ENCODE data around the gene BBS12. TPM values are rescaled to one million over a fixed set of nuclear protein-coding genes. Genes with fewer than 3 reads are reported as not detected.

The BBS12 gene
- total RNA-seq, 2 experiments from 2014 or later, result 1.8 to 3.2 TPM

DNA sequence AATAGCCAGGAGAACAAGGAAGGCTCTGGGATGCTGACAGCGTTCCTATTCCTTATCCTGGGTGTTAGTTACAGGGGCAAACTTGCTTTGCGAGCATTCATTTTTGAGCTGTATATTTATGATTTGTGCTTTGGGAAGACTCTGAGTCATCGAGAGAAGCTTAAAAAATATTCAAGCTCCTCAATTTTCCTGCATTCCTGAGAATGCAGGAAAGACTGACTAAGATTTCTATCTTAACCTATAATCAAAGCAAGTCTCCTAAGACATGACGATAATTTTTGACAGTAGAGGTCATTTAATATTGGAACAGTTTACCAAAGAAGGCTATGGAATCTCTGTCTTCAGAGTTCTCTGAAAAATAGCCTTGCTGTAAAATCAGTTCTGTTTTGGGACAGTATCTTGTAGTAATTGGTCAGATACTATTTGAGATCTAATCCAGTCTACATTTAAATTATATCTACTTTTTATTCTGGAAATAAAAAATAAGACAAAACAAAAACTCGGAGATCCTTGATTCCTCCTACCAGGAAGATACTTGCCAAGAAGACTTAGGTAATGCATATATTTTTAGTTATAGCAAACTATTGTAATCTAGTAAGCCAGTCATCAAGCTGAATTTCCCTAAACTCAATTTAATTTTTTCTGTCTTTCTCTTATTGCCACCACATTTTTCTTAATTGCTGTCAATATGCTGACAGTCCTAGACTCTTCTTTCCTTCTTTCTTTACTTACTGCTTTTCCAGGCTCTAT lies 31.7 kb downstream of the BBS12 start:
- no peaks in the 10 kb centered on the region for H4K20me1 ChIP-seq (ENCODE audit: insufficient read depth, low read length)
- intact Hi-C loops (cut with micrococcal nuclease; ENCODE audit: unreplicated experiment), result no loop called here
- H3K4me1 ChIP-seq (ENCODE audit: insufficient read depth, low read length, poor library complexity, severe bottlenecking), result no peaks in the 10 kb centered on the region
- H2AFZ ChIP-seq (ENCODE audit: low read length), result no peak overlapping the region
- BruUV-seq (replicated peaks), result no TSS peak
- H3K36me3 ChIP-seq (ENCODE audit: insufficient read depth, low read length), result no peaks in the 10 kb centered on the region
- no peak overlapping the region for H3K4me3 ChIP-seq (ENCODE audit: low read depth, low read length, poor library complexity, severe bottlenecking)
- no peak overlapping the region for H3K4me2 ChIP-seq (ENCODE audit: low read length)
- no peaks in the 10 kb centered on the region for H3K9me3 ChIP-seq (ENCODE audit: low read length)
- no peak for DNase-seq (ENCODE audit: low spot score)
- no peak overlapping the region for H3K27ac ChIP-seq (ENCODE audit: low read depth, low read length, poor library complexity, severe bottlenecking)
- ChIA-PET POLR2A (no interaction called here), CTCF (ENCODE audit: unreplicated experiment) (no interaction called here)
- H3K9me2 ChIP-seq (ENCODE audit: insufficient read depth, low read length), result no peaks in the 10 kb centered on the region
- H3K79me2 ChIP-seq (ENCODE audit: insufficient read depth, low read depth, low read length), result no peaks in the 10 kb centered on the region
- TF ChIP-seq CTCF (conservative IDR thresholded peaks at IDR 0.05; ENCODE audit: low read length) (no peak), EZH2phosphoT487 (IDR thresholded peaks at IDR 0.05; ENCODE audit: borderline replicate concordance, low read depth, low read length) (no peak)

DNA sequence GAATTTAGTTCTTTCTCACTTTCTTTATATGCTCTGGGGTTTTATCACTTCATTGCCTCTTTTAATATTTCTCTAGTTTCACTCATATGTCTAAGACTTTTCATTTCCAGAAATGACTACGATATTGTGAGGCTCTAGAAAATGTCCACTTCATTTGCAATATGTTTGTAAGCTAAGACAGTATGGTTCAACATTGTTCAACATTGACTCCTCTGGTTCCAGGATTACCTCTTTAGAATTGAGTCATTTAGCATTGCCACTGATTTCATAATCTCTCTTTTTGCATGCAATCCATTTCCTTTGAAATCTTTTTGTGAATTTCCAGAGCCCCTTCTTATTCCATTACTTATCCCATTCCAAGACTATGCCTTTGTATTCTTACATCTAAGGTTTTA lies 32.3 kb downstream of the BBS12 start:
- H3K9me2 ChIP-seq (ENCODE audit: insufficient read depth, low read length), result no peaks in the 10 kb centered on the region
- ChIA-PET CTCF (ENCODE audit: unreplicated experiment) (no interaction called here), POLR2A (no interaction called here)
- H3K4me1 ChIP-seq (ENCODE audit: insufficient read depth, low read length, poor library complexity, severe bottlenecking), result no peaks in the 10 kb centered on the region
- no peak overlapping the region for H3K4me3 ChIP-seq (ENCODE audit: low read depth, low read length, poor library complexity, severe bottlenecking)
- intact Hi-C loops (cut with micrococcal nuclease; ENCODE audit: unreplicated experiment), result no loop called here
- no peak overlapping the region for H3K27ac ChIP-seq (ENCODE audit: low read depth, low read length, poor library complexity, severe bottlenecking)
- no peak overlapping the region for H3K4me2 ChIP-seq (ENCODE audit: low read length)
- no peaks in the 10 kb centered on the region for H3K79me2 ChIP-seq (ENCODE audit: insufficient read depth, low read depth, low read length)
- no TSS peak for BruUV-seq (replicated peaks)
- H3K36me3 ChIP-seq (ENCODE audit: insufficient read depth, low read length), result no peaks in the 10 kb centered on the region
- TF ChIP-seq EZH2phosphoT487 (IDR thresholded peaks at IDR 0.05; ENCODE audit: borderline replicate concordance, low read depth, low read length) (no peak), CTCF (conservative IDR thresholded peaks at IDR 0.05; ENCODE audit: low read length) (no peak)
- no peak for DNase-seq (ENCODE audit: low spot score)
- H4K20me1 ChIP-seq (ENCODE audit: insufficient read depth, low read length), result no peaks in the 10 kb centered on the region
- H2AFZ ChIP-seq (ENCODE audit: low read length), result no peak overlapping the region
- no peaks in the 10 kb centered on the region for H3K9me3 ChIP-seq (ENCODE audit: low read length)

DNA sequence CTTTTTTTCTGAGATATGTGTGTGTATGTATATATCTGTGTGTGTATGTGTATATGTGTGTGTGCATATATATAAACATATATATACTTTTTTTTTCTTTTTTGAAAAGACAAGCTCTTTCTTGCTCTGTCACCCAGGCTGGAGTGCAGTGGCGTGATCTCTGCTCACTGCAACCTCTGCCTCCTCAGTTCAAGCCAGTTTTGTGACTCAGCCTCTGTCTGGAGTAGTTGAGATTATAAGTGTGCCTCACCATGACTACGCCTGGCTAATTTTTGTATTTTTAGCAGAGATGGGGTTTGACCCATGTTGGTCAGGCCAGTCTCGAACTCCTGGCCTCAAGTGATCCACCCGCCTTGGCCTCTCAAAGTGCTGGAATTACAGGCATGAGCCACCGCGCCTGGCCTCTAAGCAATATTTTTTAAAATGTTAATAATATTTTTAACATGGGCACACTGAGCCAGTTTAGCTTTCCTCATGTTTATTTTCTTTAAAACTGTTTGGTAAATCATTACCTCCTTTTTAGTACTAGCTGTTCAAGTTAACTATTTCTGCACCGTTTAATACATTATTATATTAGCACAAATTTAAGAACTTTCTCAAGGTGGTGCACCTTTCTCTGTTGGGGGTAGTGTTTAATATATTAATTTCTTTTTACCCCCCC lies 33.3 kb downstream of the BBS12 start:
- ChIA-PET CTCF (ENCODE audit: unreplicated experiment) (no interaction called here), POLR2A (interaction anchor here (0.9 to 1.1 kb wide), 2 partner anchors 10 to 11 kb away, joined by 3 to 4 read pairs; no protein-coding TSS in a partner anchor)
- H3K9me3 ChIP-seq (ENCODE audit: low read length), result no peaks in the 10 kb centered on the region
- H3K4me3 ChIP-seq (ENCODE audit: low read depth, low read length, poor library complexity, severe bottlenecking), result no peak overlapping the region
- no peaks in the 10 kb centered on the region for H3K36me3 ChIP-seq (ENCODE audit: insufficient read depth, low read length)
- no peak for DNase-seq (ENCODE audit: low spot score)
- H2AFZ ChIP-seq (ENCODE audit: low read length), result no peak overlapping the region
- no peaks in the 10 kb centered on the region for H3K79me2 ChIP-seq (ENCODE audit: insufficient read depth, low read depth, low read length)
- H3K9me2 ChIP-seq (ENCODE audit: insufficient read depth, low read length), result no peaks in the 10 kb centered on the region
- intact Hi-C loops (cut with micrococcal nuclease; ENCODE audit: unreplicated experiment), result no loop called here
- H3K27ac ChIP-seq (ENCODE audit: low read depth, low read length, poor library complexity, severe bottlenecking), result no peak overlapping the region
- BruUV-seq (replicated peaks), result no TSS peak
- TF ChIP-seq CTCF (conservative IDR thresholded peaks at IDR 0.05; ENCODE audit: low read length), result no peak
- no peak for TF ChIP-seq EZH2phosphoT487 (IDR thresholded peaks at IDR 0.05; ENCODE audit: borderline replicate concordance, low read depth, low read length)
- H3K4me2 ChIP-seq (ENCODE audit: low read length), result no peak overlapping the region
- no peaks in the 10 kb centered on the region for H4K20me1 ChIP-seq (ENCODE audit: insufficient read depth, low read length)
- no peaks in the 10 kb centered on the region for H3K4me1 ChIP-seq (ENCODE audit: insufficient read depth, low read length, poor library complexity, severe bottlenecking)

Measured in OCI-LY7 (cell line).